Activated CD8-positive, alpha-beta memory T cell treated with anti-CD3 and anti-CD28 coated beads, Interleukin-2, amount 10 ng/mL, durations not matched to agents 7 days and 5 days (primary cell): Measurements from ENCODE around the gene MAML2. TPM values are rescaled to one million over a fixed set of nuclear protein-coding genes. Genes with fewer than 3 reads are reported as not detected.
A peak's percentile ranks its signal among the peaks of the same experiment; 100 is the strongest.

ENCODE experiments used
- ATAC-seq: fragments of 150-1000 bp; cut with Tn5 transposase; one replicate; pipeline ENCODE4 v1.10.0; 2021; ENCODE audit warnings: moderate library complexity
- CTCF ChIA-PET: fragments of 350-600 bp; sonication (Branson Sonifier 250); formaldehyde crosslinking; loops from one replicate; lab custom pipeline; 2021; ENCODE audit warnings: antibody characterized with exemption; lab: Charles Lee
- DNase-seq: peaks from one replicate; pipeline ENCODE4 v3.0.0-alpha.2; 2020
- H3K27ac Mint-ChIP-seq: one replicate; pipeline ENCODE4 v1.8.0; 2021; ENCODE audit warnings: mild to moderate bottlenecking, mixed read lengths
- H3K27me3 Mint-ChIP-seq: one replicate; pipeline ENCODE4 v1.8.0; 2021; ENCODE audit warnings: mixed read lengths
- H3K36me3 Mint-ChIP-seq: one replicate; pipeline ENCODE4 v1.8.0; 2021; ENCODE audit warnings: mild to moderate bottlenecking, mixed read lengths
- H3K4me1 Mint-ChIP-seq: one replicate; pipeline ENCODE4 v1.8.0; 2021; ENCODE audit warnings: mixed read lengths
- H3K4me3 Mint-ChIP-seq: one replicate; pipeline ENCODE4 v1.8.0; 2021; ENCODE audit warnings: mild to moderate bottlenecking, moderate library complexity, mixed read lengths
- H3K9me3 Mint-ChIP-seq: one replicate; pipeline ENCODE4 v1.8.0; 2022; ENCODE audit warnings: low read depth, mixed read lengths
- total RNA-seq, 2 experiments: library from RNA; stranded (reverse); gene quantifications; one replicate each; pipeline ENCODE4 v1.2.3, GENCODE V29; 2021

The MAML2 gene
- total RNA-seq, 2 experiments from 2014 or later, result 12.7 to 14.5 TPM

GRCh38 chr11:96322775-96323641 is 20.0 kb downstream of the MAML2 start:
- no peak overlapping the region for H3K4me3 Mint-ChIP-seq
- no peaks in the 10 kb centered on the region for H3K9me3 Mint-ChIP-seq
- peaks cover 38% of the 10 kb centered on the region for H3K4me1 Mint-ChIP-seq
- CTCF ChIA-PET, result interaction anchor here (1.0 to 1.7 kb wide), 2 partner anchors 13 to 15 kb away, joined by 3 to 4 read pairs; no protein-coding TSS in a partner anchor
- DNase-seq, result no peak
- no peak overlapping the region for H3K27ac Mint-ChIP-seq
- H3K36me3 Mint-ChIP-seq, result peaks cover 25% of the 10 kb centered on the region
- no peak for ATAC-seq
- H3K27me3 Mint-ChIP-seq, result no peaks in the 10 kb centered on the region

- Mint-ChIP-seq H3K36me3 (peaks cover 37% of the 10 kb centered on the region), H3K4me1 (peaks cover 57% of the 10 kb centered on the region), H3K9me3 (no peaks in the 10 kb centered on the region), H3K27me3 (no peaks in the 10 kb centered on the region), H3K4me3 (no peak overlapping the region), H3K27ac (no peak overlapping the region)
- ATAC-seq (no peak), DNase-seq (no peak)
- CTCF ChIA-PET, result interaction anchor here (1.9 kb wide), 1 partner anchor 22 kb away, joined by 14 read pairs; the partner anchor contains the start of gene MAML2
These were observed 21.9 kb downstream of the MAML2 start for GRCh38 chr11:96321091-96321490.

- H3K9me3 Mint-ChIP-seq, result no peaks in the 10 kb centered on the region
- H3K4me3 Mint-ChIP-seq, result no peak overlapping the region
- no peaks in the 10 kb centered on the region for H3K27me3 Mint-ChIP-seq
- H3K27ac Mint-ChIP-seq, result no peak overlapping the region
- no peak for ATAC-seq
- CTCF ChIA-PET, result interaction anchor here (1.3 to 1.5 kb wide), 2 partner anchors 22 to 23 kb away, joined by 3 read pairs; partner anchors contain the start of gene MAML2
- peaks cover 40% of the 10 kb centered on the region for H3K36me3 Mint-ChIP-seq
- peaks cover 63% of the 10 kb centered on the region for H3K4me1 Mint-ChIP-seq
- no peak for DNase-seq
These were observed 22.9 kb downstream of the MAML2 start for GRCh38 chr11:96319898-96320656.

- H3K27me3 Mint-ChIP-seq, result no peaks in the 10 kb centered on the region
- peaks cover 72% of the 10 kb centered on the region for H3K4me1 Mint-ChIP-seq
- H3K27ac Mint-ChIP-seq, result peak overlapping the region; percentile 50
- H3K36me3 Mint-ChIP-seq, result peaks cover 45% of the 10 kb centered on the region
- CTCF ChIA-PET, result interaction anchor here (1.0 to 1.5 kb wide), 4 partner anchors 19 to 24 kb away, joined by 3 to 4 read pairs (median 4); partner anchors contain the start of gene MAML2
- no peak overlapping the region for H3K4me3 Mint-ChIP-seq
- DNase-seq, result no peak
- no peak for ATAC-seq
- H3K9me3 Mint-ChIP-seq, result no peaks in the 10 kb centered on the region
These were observed 24.1 kb downstream of the MAML2 start for GRCh38 chr11:96318850-96319249.

- H3K36me3 Mint-ChIP-seq, result peaks cover 46% of the 10 kb centered on the region
- peak overlapping the region; percentile 14 for H3K4me3 Mint-ChIP-seq
- no peaks in the 10 kb centered on the region for H3K9me3 Mint-ChIP-seq
- no peak for DNase-seq
- H3K27me3 Mint-ChIP-seq, result no peaks in the 10 kb centered on the region
- peak overlapping the region; percentile 84 for H3K27ac Mint-ChIP-seq
- peaks cover 74% of the 10 kb centered on the region for H3K4me1 Mint-ChIP-seq
- peak; percentile 40 for ATAC-seq
- CTCF ChIA-PET, result interaction anchor here (1.0 to 1.8 kb wide), 5 partner anchors 19 to 25 kb away, joined by 3 to 11 read pairs (median 4); partner anchors contain the start of gene MAML2
These were observed 24.6 kb downstream of the MAML2 start for GRCh38 chr11:96318399-96318798.

- H3K9me3 Mint-ChIP-seq, result no peaks in the 10 kb centered on the region
- H3K4me1 Mint-ChIP-seq, result peaks cover 78% of the 10 kb centered on the region
- H3K27me3 Mint-ChIP-seq, result no peaks in the 10 kb centered on the region
- peaks cover 45% of the 10 kb centered on the region for H3K36me3 Mint-ChIP-seq
- peak; percentile 87 for ATAC-seq
- peak overlapping the region; percentile 84 for H3K27ac Mint-ChIP-seq
- peak overlapping the region; percentile 14 for H3K4me3 Mint-ChIP-seq
- no peak for DNase-seq
- CTCF ChIA-PET, result interaction anchor here (1.0 to 1.8 kb wide), 4 partner anchors 20 to 25 kb away, joined by 4 to 11 read pairs (median 6); partner anchors contain the start of gene MAML2
These were observed 25.0 kb downstream of the MAML2 start for GRCh38 chr11:96317985-96318384.

- Mint-ChIP-seq H3K9me3 (no peaks in the 10 kb centered on the region), H3K27ac (peak overlapping the region; percentile 84), H3K27me3 (no peaks in the 10 kb centered on the region), H3K4me3 (peak overlapping the region; percentile 14), H3K36me3 (peaks cover 41% of the 10 kb centered on the region), H3K4me1 (peaks cover 78% of the 10 kb centered on the region)
- no peak for DNase-seq
- ATAC-seq, result no peak
- CTCF ChIA-PET, result interaction anchor here (0.7 to 1.8 kb wide), 6 partner anchors 20 to 72 kb away, joined by 3 to 11 read pairs (median 4); partner anchors contain the start of genes CCDC82 and MAML2
These were observed 25.4 kb downstream of the MAML2 start for GRCh38 chr11:96317571-96317970.

- DNase-seq (no peak), ATAC-seq (no peak)
- Mint-ChIP-seq H3K36me3 (peaks cover 41% of the 10 kb centered on the region), H3K9me3 (no peaks in the 10 kb centered on the region), H3K4me3 (no peak overlapping the region), H3K4me1 (peaks cover 79% of the 10 kb centered on the region), H3K27ac (no peak overlapping the region), H3K27me3 (no peaks in the 10 kb centered on the region)
- CTCF ChIA-PET, result interaction anchor here (0.7 to 1.8 kb wide), 4 partner anchors 23 to 73 kb away, joined by 3 to 11 read pairs (median 5); partner anchors contain the start of genes CCDC82 and MAML2
These were observed 26.1 kb downstream of the MAML2 start for GRCh38 chr11:96316869-96317268.

- no peak overlapping the region for H3K27ac Mint-ChIP-seq
- CTCF ChIA-PET, result interaction anchor here (1.2 to 3.1 kb wide), 4 partner anchors 9 to 27 kb away, joined by 3 to 18 read pairs (median 5); partner anchors contain the start of gene MAML2
- no peak overlapping the region for H3K4me3 Mint-ChIP-seq
- no peaks in the 10 kb centered on the region for H3K9me3 Mint-ChIP-seq
- DNase-seq (no peak), ATAC-seq (no peak)
- H3K27me3 Mint-ChIP-seq, result no peaks in the 10 kb centered on the region
- H3K4me1 Mint-ChIP-seq, result peaks cover 75% of the 10 kb centered on the region
- peaks cover 45% of the 10 kb centered on the region for H3K36me3 Mint-ChIP-seq
These were observed 27.5 kb downstream of the MAML2 start for GRCh38 chr11:96315476-96315875.

- Mint-ChIP-seq H3K36me3 (peaks cover 44% of the 10 kb centered on the region), H3K4me3 (peak overlapping the region; percentile 6), H3K4me1 (peaks cover 68% of the 10 kb centered on the region), H3K9me3 (no peaks in the 10 kb centered on the region), H3K27ac (peak overlapping the region; percentile 75), H3K27me3 (no peaks in the 10 kb centered on the region)
- ATAC-seq (peak; percentile 29), DNase-seq (no peak)
- CTCF ChIA-PET, result interaction anchor here (0.8 to 3.1 kb wide), 7 partner anchors 10 to 59 kb away, joined by 3 to 18 read pairs (median 4); partner anchors contain the start of gene MAML2
These were observed 28.5 kb downstream of the MAML2 start for GRCh38 chr11:96314326-96315020.

GRCh38 chr11:96313163-96313562 is 29.8 kb downstream of the MAML2 start:
- H3K27me3 Mint-ChIP-seq, result no peaks in the 10 kb centered on the region
- peaks cover 43% of the 10 kb centered on the region for H3K36me3 Mint-ChIP-seq
- H3K9me3 Mint-ChIP-seq, result no peaks in the 10 kb centered on the region
- DNase-seq (no peak), ATAC-seq (no peak)
- CTCF ChIA-PET, result interaction anchor here (1.3 to 3.1 kb wide), 2 partner anchors 29 to 46 kb away, joined by 4 to 18 read pairs; partner anchors contain the start of gene MAML2
- H3K4me1 Mint-ChIP-seq, result peaks cover 56% of the 10 kb centered on the region
- H3K27ac Mint-ChIP-seq, result no peak overlapping the region
- H3K4me3 Mint-ChIP-seq, result no peak overlapping the region

- Mint-ChIP-seq H3K27me3 (no peaks in the 10 kb centered on the region), H3K27ac (no peak overlapping the region), H3K36me3 (peaks cover 33% of the 10 kb centered on the region), H3K4me3 (no peak overlapping the region), H3K9me3 (no peaks in the 10 kb centered on the region), H3K4me1 (peaks cover 48% of the 10 kb centered on the region)
- CTCF ChIA-PET, result interaction anchor here (1.1 to 1.2 kb wide), 2 partner anchors 30 to 32 kb away, joined by 4 read pairs; partner anchors contain the start of gene MAML2
- DNase-seq (no peak), ATAC-seq (no peak)
These were observed 31.9 kb downstream of the MAML2 start for GRCh38 chr11:96311120-96311568.
